Measurements from ENCODE around the gene HDAC4.

GRCh38 chr2:239341146-239341732, 59.6 kb downstream of the HDAC4 start:
- TF ChIP-seq CTCF (IDR thresholded peaks at IDR 0.05 in 2 of 3, conservative IDR thresholded peaks at IDR 0.05 in 1 of 3; ENCODE audit: control insufficient read depth in 2 of 3, extremely low read depth in 1 of 3, insufficient read depth in 1 of 3, low read depth in 3 of 3, low read length in 3 of 3) (no peak), BACH1 (IDR thresholded peaks at IDR 0.05; ENCODE audit: borderline replicate concordance) (no peak)

Data from GM12878 (cell line).